Fibroblast of skin of left quadriceps (primary cell): ENCODE data around the gene IFIT3.
"Not testable (repeated sequence)": the region's sequence is repeated elsewhere in the genome, so short reads cannot be mapped to it uniquely, and the experiment has no call there.

Source experiments
- DNase-seq, 2 experiments: peaks; one replicate each; pipeline ENCODE4 v3.0.0-alpha.2; 2013; ENCODE audit warnings: low read depth in 2 of 2

IFIT3 gene

GRCh38 chr10:89327803-89328441 is at the start of gene IFIT3:
TSS of gene IFIT3 (plus strand) at chr10:89327997. CDS start at chr10:89328074, 77 bp downstream.
- DNase-seq: peak; percentile 97

GRCh38 chr10:89278034-89278535 is 49.7 kb upstream of the IFIT3 start:
- DNase-seq: peak; percentile 97 to 98

- no peak for DNase-seq
Observed at GRCh38 chr10:89278900-89279392, 48.9 kb upstream of the IFIT3 start.

GRCh38 chr10:89279421-89279869 is 48.4 kb upstream of the IFIT3 start:
- no peak for DNase-seq

GRCh38 chr10:89280508-89280907 is 47.3 kb upstream of the IFIT3 start:
- DNase-seq: no peak

GRCh38 chr10:89281606-89282395 is 46.0 kb upstream of the IFIT3 start:
- DNase-seq: no peak

- no peak for DNase-seq
Observed at GRCh38 chr10:89283025-89283935, 44.5 kb upstream of the IFIT3 start.

GRCh38 chr10:89283936-89284475 is 43.8 kb upstream of the IFIT3 start:
- peak; percentile 91 for DNase-seq

GRCh38 chr10:89284711-89285110 is 43.1 kb upstream of the IFIT3 start:
- not testable (repeated sequence) for DNase-seq

- DNase-seq: not testable (repeated sequence)
Observed at GRCh38 chr10:89285303-89285702, 42.5 kb upstream of the IFIT3 start.

GRCh38 chr10:89294721-89295239 is 33.0 kb upstream of the IFIT3 start:
- DNase-seq: no peak

GRCh38 chr10:89295597-89295996 is 32.2 kb upstream of the IFIT3 start:
- peak; percentile 59 to 62 for DNase-seq

GRCh38 chr10:89296220-89296648 is 31.6 kb upstream of the IFIT3 start:
- no peak for DNase-seq

GRCh38 chr10:89297356-89297755 is 30.4 kb upstream of the IFIT3 start:
- DNase-seq: no peak

GRCh38 chr10:89297791-89298190 is 30.0 kb upstream of the IFIT3 start:
- DNase-seq: no peak

GRCh38 chr10:89299031-89299430 is 28.8 kb upstream of the IFIT3 start:
- DNase-seq: no peak

- no peak for DNase-seq
Observed at GRCh38 chr10:89301232-89301631, 26.6 kb upstream of the IFIT3 start.

- no peak for DNase-seq
Observed at GRCh38 chr10:89301721-89302445, 25.9 kb upstream of the IFIT3 start, which contains the start of gene IFIT2. TSS of gene IFIT2 (plus strand) at chr10:89302046. CDS start at chr10:89302124, 78 bp downstream.

- no peak for DNase-seq
Observed at GRCh38 chr10:89302625-89303024, 25.2 kb upstream of the IFIT3 start.

- no peak for DNase-seq
Observed at GRCh38 chr10:89303161-89303560, 24.6 kb upstream of the IFIT3 start.
